Hepatocyte (in vitro differentiated cells): ENCODE results near the gene OOEP. TPM values are rescaled to one million over a fixed set of nuclear protein-coding genes. Genes with fewer than 3 reads are reported as not detected.

Experiments
- DNase-seq: peaks from one replicate; pipeline ENCODE4 v3.0.0-alpha.2; 2016; ENCODE audit warnings: low spot score
- H2AFZ ChIP-seq: fragments of 200-600 bp; sonication (generic); 2 replicates; pipeline ENCODE4 v1.6.0; 2016; ENCODE audit warnings: antibody characterized with exemption, mild to moderate bottlenecking
- H3K27ac ChIP-seq: fragments of 200-600 bp; sonication (generic); 2 replicates; pipeline ENCODE4 v1.5.1; 2016; ENCODE audit warnings: mild to moderate bottlenecking
- H3K27me3 ChIP-seq: fragments of 200-600 bp; sonication (generic); 2 replicates; pipeline ENCODE4 v1.6.1; 2016
- H3K36me3 ChIP-seq: fragments of 200-600 bp; sonication (generic); replicated peaks from 2 replicates; pipeline ENCODE4 v1.5.1; 2016; ENCODE audit warnings: low read depth; ENCODE audit not compliant: insufficient read depth
- H3K4me1 ChIP-seq: fragments of 200-600 bp; sonication (generic); 2 replicates; pipeline ENCODE4 v1.5.1; 2016; ENCODE audit warnings: mild to moderate bottlenecking, moderate library complexity; ENCODE audit not compliant: insufficient read depth
- H3K4me2 ChIP-seq: fragments of 200-600 bp; sonication (generic); 2 replicates; pipeline ENCODE4 v1.6.0; 2016
- H3K4me3 ChIP-seq: fragments of 200-600 bp; sonication (generic); 2 replicates; pipeline ENCODE4 v1.5.1; 2016; ENCODE audit warnings: mild to moderate bottlenecking
- H3K79me2 ChIP-seq: fragments of 200-600 bp; sonication (generic); 2 replicates; pipeline ENCODE4 v1.6.0; 2017; ENCODE audit warnings: mild to moderate bottlenecking
- H3K9me2 ChIP-seq: fragments of 200-600 bp; sonication (generic); replicated peaks from 2 replicates; pipeline ENCODE4 v1.6.0; 2017; ENCODE audit warnings: mild to moderate bottlenecking; ENCODE audit not compliant: insufficient read depth
- H3K9me3 ChIP-seq: fragments of 200-600 bp; sonication (generic); 2 replicates; pipeline ENCODE4 v1.5.1; 2016; ENCODE audit warnings: low read depth, mild to moderate bottlenecking
- H4K20me1 ChIP-seq: fragments of 200-600 bp; sonication (generic); 2 replicates; pipeline ENCODE4 v1.6.0; 2016; ENCODE audit warnings: mild to moderate bottlenecking; ENCODE audit not compliant: insufficient read depth, poor library complexity, severe bottlenecking
- EZH2 ChIP-seq: fragments of 200-600 bp; sonication (generic); IDR thresholded peaks from 2 replicates; pipeline ENCODE4 v1.6.1; 2016; ENCODE audit warnings: antibody characterized with exemption, mild to moderate bottlenecking, borderline replicate concordance
- EZH2phosphoT487 ChIP-seq: fragments of 200-600 bp; sonication (generic); IDR thresholded peaks from one replicate; pipeline ENCODE4 v1.6.1; 2018; ENCODE audit warnings: antibody characterized with exemption, mild to moderate bottlenecking, low read depth, moderate library complexity; ENCODE audit not compliant: unreplicated experiment, severe bottlenecking
- WGBS: methylation state at CpG from one replicate; pipeline ENCODE4 v1.1.6; 2016; ENCODE audit warnings: low lambda C conversion rate; ENCODE audit errors: missing lambda C conversion rate; 5-methylcytosine and 5-hydroxymethylcytosine counted together
- polyA plus RNA-seq: library from polyadenylated mRNA; unstranded; fragments of >200 nt; fragmentation: Nextera tagmentation; extraction: Ambion mirVana; gene quantifications from 2 replicates; pipeline ENCODE4 v1.2.1, GENCODE V29; 2016
- total RNA-seq: library from RNA; depleted of rRNA; stranded (reverse); fragments of >200 nt; gene quantifications from 2 replicates; pipeline ENCODE4 v1.2.3, GENCODE V29; 2014
- TF ChIP-seq, protein P1 (sequence below): fragments of 200-600 bp; sonication (generic); IDR thresholded peaks from 2 replicates; pipeline ENCODE4 v1.5.1; 2016; ENCODE audit warnings: antibody characterized with exemption, mild to moderate bottlenecking; ENCODE audit not compliant: poor library complexity

Gene OOEP
- total and polyA plus RNA-seq, 2 experiments from 2014 or later: not detected

GRCh38 chr6:73362869-73363536 is 6.7 kb downstream of the OOEP start:
- no peaks in the 10 kb centered on the region for H3K36me3 ChIP-seq
- WGBS: 94% methylated on average over 31 of the region's 31 CpGs
- H3K9me2 ChIP-seq: no peaks in the 10 kb centered on the region
- no peak for DNase-seq
- no peak overlapping the region for H3K4me2 ChIP-seq
- H3K27me3 ChIP-seq: no peaks in the 10 kb centered on the region
- no peaks in the 10 kb centered on the region for H4K20me1 ChIP-seq
- no peaks in the 10 kb centered on the region for H3K9me3 ChIP-seq
- H3K79me2 ChIP-seq: no peaks in the 10 kb centered on the region
- H3K4me1 ChIP-seq: no peaks in the 10 kb centered on the region
- H3K27ac ChIP-seq: no peak overlapping the region
- no peak for TF ChIP-seq EZH2phosphoT487
- TF ChIP-seq EZH2: no peak
- TF ChIP-seq, protein P1, sequence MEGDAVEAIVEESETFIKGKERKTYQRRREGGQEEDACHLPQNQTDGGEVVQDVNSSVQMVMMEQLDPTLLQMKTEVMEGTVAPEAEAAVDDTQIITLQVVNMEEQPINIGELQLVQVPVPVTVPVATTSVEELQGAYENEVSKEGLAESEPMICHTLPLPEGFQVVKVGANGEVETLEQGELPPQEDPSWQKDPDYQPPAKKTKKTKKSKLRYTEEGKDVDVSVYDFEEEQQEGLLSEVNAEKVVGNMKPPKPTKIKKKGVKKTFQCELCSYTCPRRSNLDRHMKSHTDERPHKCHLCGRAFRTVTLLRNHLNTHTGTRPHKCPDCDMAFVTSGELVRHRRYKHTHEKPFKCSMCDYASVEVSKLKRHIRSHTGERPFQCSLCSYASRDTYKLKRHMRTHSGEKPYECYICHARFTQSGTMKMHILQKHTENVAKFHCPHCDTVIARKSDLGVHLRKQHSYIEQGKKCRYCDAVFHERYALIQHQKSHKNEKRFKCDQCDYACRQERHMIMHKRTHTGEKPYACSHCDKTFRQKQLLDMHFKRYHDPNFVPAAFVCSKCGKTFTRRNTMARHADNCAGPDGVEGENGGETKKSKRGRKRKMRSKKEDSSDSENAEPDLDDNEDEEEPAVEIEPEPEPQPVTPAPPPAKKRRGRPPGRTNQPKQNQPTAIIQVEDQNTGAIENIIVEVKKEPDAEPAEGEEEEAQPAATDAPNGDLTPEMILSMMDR: no peak
- H2AFZ ChIP-seq: no peak overlapping the region
- no peak overlapping the region for H3K4me3 ChIP-seq

DNA sequence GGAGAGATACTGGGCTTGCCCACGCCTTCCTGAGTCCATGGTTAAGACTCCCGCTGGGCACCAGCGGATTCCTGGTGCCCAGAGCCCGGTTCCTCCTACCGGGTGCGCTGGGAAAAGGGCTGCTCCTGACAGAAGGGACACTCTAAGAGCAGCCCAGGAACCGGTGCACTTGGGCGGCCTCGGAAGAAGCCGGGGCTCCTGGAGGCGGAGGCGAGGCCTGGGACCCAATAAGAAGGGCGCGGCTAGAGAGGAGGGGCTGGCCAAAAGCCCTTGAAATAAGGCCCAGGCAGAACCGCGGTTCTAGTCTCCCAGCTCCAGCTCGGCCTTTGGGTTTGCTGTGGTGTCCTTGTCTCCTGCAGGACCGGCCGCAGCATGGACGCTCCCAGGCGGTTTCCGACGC is 7.3 kb downstream of the OOEP start, which contains the start of gene KHDC3L:
TSS of gene KHDC3L (plus strand) at position 301 of the 400 bp plus-strand sequence. CDS start at position 373, 72 bp downstream.
- WGBS: 97% methylated on average over 23 of the region's 23 CpGs
- DNase-seq: no peak
- Histone ChIP-seq H3K4me2 (no peak within 1 kb of the TSS), H3K27ac (no peak within 1 kb of the TSS), H3K36me3 (no peaks in the 10 kb centered on the region), H4K20me1 (no peaks in the 10 kb centered on the region), H3K4me3 (no peak within 1 kb of the TSS), H3K9me2 (no peaks in the 10 kb centered on the region), H3K9me3 (no peaks in the 10 kb centered on the region), H2AFZ (no peak within 1 kb of the TSS), H3K79me2 (no peaks in the 10 kb centered on the region), H3K27me3 (no peaks in the 10 kb centered on the region), H3K4me1 (no peaks in the 10 kb centered on the region)
- TF ChIP-seq, protein P1: no peak

- Histone ChIP-seq H2AFZ (no peak within 1 kb of the TSS), H3K27ac (no peak within 1 kb of the TSS), H3K9me3 (no peaks in the 10 kb centered on the region), H3K4me3 (no peak within 1 kb of the TSS), H3K4me2 (no peak within 1 kb of the TSS), H3K27me3 (peaks cover 13% of the 10 kb centered on the region), H3K79me2 (no peaks in the 10 kb centered on the region), H3K36me3 (no peaks in the 10 kb centered on the region), H3K4me1 (no peaks in the 10 kb centered on the region), H3K9me2 (no peaks in the 10 kb centered on the region), H4K20me1 (no peaks in the 10 kb centered on the region)
- TF ChIP-seq, protein P1: no peak
- TF ChIP-seq EZH2 (no peak), EZH2phosphoT487 (no peak)
- DNase-seq: no peak
- 99% methylated on average over 44 of the region's 59 CpGs for WGBS
These were observed 15.8 kb downstream of the OOEP start, which contains the start of gene DPPA5 for GRCh38 chr6:73353636-73354593. DPPA5 (minus strand) TSS chr6:73354276; CDS start chr6:73354225, 51 bp downstream.
